NCI-H1105 treated with DMSO at 0.1 percent for 48 hours (cell line): ENCODE data around the gene TACC2.
"Not testable (repeated sequence)": the region's sequence is repeated elsewhere in the genome, so short reads cannot be mapped to it uniquely, and the experiment has no call there.

ENCODE experiments used
- DNase-seq: peaks from one replicate; lab custom pipeline; 2025; lab: John Stamatoyannopoulos, UW

TACC2 gene

DNA sequence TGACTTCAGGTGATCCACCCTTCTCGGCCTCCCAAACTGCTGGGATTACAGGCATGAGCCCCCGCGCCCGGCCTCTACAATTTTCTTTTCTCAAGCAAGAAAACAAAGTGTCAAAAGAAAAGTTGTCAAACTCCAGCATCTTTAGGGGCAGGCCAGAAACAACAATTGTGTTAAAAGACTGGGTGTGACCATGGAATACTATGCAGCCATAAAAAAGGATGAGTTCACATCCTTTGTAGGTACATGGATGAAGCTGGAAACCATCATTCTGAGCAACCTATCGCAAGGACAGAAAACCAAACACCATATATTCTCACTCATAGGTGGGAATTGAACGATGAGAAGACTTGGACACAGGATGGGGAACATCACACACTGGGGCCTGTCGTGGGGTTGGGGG lies 34.3 kb downstream of the TACC2 start:
- DNase-seq = not testable (repeated sequence)

DNA sequence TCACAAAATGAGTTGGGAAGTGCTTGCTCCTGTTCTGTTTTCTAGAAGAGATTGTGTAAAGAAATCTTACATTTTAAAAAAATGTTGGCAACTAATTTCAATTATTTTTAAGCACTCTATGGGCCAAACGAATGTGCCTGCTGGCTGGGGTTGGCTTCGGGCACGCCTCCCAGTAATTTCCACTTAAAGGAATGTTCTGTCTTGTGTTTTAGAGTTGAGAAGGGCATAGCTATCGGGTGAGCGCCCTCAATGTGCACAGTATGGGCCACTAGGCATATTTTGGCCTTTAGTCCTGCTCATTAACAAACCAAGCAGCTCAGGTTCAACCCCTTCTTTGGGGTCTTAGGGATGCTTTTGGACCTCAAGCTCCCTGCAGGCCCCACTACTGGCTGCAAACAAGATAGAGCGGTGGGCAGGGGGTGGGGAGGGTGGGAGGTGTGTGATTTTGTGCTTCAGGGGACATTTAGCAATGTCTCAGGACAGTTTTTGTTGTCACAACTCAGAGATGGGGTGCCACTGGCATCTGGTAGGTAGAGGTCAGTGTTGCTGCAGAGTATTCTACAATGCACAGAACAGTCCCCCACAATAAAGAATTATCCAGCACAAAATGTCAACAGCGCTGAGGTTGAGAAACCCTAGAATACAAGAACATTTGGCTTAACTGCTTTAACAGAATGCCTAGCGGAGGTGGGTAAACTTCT lies 40.7 kb downstream of the TACC2 start:
- DNase-seq = no peak

DNA sequence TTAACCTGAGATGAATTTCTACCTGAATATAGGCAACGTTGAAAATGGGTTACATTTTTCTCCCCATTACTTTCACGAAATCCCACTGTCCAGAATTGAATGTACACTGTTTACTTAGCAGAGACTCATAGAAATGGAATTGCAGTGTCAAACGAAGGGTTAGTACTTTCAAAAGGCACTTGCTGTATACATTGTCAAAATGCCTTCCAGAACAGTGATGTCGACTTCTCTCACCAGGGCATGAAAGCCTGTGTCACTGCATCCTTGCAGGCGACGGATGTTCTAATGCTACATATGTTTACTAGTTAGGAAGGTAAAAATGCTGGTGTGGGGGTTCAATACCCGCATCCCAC lies 41.2 kb downstream of the TACC2 start:
- DNase-seq = no peak

DNA sequence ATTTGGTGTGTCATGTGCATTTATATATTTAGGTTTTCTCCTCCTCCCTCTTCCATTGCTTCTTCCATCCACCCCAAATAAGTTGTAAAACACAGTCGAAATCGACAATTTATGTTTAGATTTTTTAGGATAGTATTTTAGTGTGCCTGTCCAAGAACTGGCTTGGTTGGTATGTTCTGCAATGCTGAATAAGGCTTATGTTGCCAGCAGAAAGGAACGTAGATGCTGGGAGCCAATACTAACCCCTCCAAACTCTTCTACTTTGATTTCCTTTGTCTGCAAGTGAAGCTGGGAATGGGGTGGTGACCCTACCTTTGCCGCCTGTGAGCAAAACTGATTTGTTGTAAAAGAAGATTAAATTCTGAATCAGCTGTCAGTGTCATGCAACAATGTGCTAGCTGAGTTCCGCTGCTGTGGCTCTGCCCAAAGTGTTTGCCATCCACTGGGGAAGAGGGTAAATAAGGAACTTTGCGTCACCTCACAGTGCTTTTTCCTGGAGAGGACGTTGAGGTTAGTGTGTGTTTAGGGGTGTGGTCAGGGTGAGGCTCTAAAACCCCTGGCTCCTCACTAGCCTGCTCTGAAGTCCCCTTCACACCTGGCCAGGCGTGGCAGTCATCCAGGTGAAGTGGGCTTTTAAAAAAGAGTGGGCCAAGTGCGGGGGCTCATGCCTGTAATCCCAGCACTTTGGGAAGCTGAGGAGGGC lies 44.4 kb downstream of the TACC2 start:
- no peak for DNase-seq

DNA sequence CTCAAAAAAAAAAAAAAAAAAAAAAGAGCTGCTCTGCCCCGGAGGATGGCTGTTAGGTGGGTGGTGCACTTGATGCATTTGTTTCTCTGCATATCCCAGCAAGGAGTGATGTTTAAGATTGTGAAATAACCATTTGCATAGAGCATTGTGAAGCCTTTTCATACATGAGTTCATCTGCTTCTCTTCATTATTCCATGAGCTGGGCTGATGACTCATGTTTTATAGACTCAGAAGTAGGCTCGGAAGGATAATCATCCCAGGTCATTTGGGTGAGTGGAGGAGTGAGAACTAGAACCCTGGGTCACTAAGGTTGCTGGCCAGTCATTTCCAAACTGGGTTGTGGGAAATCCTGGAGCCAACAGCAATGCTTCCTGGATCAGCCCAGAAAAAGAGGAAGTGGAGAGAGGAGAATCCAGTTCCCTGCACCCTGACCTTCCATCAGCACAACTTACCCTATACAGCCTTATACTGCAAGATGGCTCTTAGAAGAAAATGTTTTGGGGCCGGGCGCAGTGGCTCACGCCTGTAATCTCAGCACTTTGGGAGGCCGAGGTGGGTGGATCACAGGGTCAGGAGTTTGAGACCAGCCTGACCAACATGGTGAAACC lies 45.3 kb downstream of the TACC2 start:
- DNase-seq = no peak

DNA sequence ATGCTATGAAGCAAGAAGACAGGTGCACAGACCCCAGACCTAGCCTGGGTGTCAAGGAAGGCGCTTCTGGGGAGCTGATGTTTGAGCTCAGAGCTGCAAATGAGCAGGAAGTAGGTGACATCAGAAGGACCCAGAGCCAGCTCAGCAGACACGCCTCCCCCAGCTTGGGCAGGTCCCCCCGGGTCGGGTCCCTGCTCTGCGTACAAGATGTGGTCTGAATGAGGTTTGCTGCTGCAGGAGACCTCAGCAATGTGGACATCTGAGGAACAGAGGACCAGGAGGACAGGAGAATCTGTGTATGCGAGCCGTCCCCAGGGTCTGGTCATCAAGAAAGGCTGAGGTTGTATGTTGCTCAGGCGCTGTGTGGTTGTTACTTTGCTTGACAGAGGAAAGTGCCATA lies 51.8 kb downstream of the TACC2 start:
- DNase-seq = no peak

DNA sequence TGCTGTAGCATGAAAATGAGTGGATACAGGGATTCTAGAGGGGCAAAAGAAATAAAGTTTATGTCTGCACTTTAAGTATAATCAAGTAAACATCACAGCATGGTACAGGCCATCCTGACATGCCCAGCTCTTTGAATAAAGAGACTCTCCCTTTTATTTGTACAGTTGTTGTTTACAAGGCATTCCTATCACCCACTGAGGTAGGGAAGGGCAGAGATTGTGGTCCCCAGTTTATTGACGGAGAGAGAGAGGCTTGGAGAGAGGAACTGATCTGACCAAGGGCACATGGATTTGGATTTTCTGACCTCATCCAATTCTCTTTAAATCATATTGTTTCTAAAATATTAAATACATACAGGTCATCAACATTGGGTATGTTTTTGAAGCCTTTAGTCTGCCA lies 53.9 kb downstream of the TACC2 start:
- no peak for DNase-seq

DNA sequence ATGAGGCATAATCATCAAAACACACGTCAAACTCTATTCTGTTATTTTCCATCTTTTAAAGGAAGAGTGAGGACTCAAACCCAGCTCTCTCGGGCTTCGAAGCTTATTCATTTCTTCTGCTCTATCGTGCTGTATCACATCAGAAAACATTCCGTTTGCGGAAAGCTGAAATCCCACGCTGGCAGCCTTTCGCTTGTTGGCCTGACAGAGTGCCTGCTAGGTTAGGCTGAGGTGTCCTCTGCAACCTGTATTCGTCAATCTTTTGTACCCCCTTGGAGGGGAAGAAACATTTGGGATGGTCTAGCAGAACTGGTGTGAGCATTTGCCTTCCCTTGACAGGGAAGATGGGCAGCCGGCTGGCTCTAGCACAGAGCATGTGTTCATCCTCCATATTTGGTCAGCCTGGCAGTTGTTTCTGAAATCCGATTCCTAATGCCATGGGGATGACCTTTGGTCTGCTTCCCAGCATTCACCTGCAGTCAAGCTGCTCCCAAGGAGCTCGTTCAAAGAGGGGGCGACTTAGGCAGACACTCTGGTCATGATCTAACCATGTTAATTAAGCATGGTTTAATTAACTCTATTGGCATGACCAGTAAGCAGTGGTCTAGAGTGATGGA lies 55.2 kb downstream of the TACC2 start:
- DNase-seq = peak; percentile 24

DNA sequence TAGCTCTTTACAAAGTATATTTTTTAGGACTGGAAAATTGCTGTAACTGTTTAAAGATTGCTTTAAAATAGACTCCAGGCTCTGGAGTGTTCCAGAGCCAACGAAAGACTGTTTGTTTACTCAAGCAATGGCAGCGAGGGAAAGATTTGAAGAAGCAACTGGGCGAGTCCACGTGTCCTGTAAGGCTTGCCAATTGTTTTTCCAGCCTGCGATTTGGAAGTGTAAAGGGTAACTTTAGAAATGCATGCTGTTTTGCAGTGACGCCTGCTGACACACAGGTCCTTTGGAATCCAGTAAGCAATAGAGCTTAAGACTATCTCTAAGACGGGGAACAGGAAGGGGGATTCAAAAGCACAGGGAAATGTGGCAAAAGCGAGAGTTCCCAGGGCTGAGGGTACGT lies 55.8 kb downstream of the TACC2 start:
- DNase-seq = no peak

DNA sequence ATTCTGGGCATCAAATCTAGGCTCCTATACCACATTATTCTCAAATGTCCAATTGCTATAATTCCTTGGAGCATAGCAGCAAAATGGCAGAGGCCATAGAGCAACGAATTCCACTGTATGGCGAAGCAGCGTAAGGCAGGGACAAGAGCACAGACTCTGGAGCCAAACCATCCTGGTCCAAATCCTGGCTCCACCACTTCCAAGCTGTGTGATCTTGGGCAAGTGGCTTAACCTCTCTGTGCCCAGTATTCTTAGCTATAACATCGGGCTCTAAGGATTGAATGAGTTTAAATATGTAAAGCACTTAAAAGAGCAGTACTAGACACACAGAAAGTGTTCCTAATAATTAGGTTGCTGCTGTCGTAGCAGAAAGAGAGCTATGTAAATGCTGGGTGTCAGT lies 56.2 kb downstream of the TACC2 start:
- DNase-seq = no peak

DNA sequence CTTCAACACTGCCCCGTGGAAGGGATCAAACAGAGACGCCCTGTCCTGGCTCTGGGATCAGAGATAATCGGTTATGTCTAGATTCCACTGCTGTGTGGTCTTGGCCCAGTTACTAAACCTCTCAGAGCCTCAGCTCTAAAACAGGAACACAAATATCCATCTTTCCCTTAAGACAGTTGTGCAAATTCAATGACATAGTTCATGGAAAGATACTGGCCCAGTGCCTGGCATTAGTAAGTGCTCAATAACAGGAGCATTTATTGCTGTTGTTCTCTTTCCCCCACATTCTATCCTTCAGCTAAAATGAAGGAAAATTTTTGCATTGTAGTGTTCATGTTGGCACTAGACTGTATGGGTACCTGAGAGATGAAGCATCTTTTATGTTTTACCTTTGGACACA lies 58.6 kb downstream of the TACC2 start:
- no peak for DNase-seq

DNA sequence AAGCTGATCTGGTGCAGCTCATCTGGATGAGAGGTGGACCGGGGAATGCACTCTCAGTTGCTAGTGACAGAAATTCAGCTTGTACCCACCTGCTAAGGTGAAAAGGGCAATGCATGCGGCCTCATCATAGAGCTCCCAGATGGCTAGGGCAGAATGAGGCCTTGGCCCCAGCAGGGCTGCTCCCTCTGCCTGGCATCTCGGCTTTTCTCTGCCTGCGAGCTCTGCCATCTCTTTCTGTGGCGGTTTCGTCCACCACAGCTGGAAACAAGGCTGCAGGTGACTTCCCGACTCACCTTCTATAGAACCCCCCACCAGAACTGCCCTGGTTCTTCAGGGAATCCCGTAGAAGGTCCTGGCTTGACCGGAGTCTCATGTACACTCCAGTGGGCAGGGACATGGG lies 60.1 kb downstream of the TACC2 start:
- no peak for DNase-seq

DNA sequence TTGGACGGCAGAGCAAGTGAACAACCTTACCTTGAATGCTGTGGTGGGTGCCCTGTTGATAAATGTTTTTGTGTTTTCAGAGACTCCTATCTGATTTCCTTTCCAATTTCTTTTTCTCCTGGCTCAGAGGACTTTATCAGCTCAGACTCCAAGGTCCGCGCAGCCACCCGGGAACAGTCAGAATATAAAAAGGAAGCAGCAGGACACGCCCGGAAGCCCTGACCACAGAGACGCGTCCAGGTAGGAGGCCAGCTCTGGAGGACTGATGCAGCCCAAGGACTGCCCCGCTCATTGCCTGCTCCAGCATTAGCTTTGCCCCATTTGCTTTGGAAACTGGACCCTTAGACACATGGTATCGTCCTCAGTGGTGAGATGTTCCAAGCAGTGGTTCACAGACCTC lies 61.3 kb downstream of the TACC2 start:
- DNase-seq = no peak

DNA sequence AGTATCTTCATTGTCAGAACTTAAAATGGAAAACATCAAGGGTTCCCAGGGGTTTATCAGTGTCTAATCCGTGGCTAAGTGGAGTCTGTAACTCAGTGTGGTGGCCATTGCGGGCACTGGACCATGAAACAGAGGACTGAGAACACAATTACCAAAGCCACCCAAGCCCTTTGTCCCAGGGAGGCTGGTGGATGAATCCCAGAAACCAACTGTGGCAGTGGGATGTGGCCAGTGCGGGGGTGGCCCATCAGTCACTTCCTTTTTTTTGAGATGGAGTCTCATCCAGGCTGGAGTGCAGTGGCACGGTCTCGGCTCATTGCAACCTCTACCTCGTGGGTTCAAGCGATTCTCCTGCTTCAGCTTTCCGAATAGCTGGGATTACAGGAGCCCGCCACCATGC lies 61.8 kb downstream of the TACC2 start:
- DNase-seq = no peak

DNA sequence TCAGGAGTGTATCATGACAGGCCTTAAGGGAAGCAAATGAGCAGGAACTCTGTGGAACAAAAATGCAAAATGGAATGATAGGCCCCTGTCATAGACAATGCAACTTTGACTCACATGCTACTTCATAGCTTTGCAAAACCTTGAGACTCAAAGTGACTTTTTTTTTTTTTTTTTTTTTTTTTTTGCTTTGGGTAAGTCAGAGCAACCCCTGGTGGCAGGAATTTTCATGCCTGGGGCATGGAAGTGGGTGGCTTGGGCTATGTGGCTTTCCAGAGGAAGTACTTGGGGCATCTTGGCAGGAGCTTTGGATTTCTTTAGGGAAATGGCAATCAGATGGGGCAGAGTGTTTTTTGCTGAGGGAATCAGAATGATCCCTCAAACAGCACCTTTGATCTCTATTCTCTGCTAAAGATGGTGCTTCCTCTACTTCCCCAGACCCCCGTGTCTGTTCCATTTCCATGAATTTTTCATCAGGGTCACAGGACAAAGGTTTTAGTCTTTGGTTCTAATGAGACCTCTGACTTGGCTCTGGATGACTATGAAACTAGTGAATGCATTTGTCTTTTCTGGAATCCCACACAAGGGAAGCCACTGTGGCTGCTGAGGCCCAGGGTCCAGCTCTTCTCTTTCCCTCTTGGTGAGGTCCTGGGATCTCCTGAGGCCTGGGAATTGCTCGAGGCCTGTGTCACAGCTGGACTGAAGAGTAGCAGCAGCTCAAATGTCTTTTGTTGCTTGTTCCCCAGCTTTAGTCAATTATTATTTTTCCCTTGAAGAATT lies 62.8 kb downstream of the TACC2 start:
- no peak for DNase-seq

DNA sequence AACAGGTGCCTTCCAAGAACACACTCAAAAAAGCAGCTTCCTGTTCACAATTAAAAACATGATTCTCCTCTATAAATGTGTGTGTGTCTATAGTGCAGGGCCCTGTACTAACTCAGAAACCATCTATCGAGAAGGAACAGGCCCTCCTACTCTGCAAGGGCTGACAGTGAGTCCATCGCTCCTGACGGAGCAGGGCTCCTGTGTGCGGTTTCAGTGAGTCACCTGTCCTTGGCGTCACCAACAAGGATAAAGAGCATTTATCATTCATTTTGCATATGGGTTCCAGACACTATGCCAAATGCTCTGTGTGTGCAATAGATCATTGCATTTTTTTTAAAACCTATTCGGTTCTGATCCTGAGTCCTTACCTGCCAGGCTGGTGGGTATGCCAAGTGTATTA lies 63.7 kb downstream of the TACC2 start:
- DNase-seq = no peak

DNA sequence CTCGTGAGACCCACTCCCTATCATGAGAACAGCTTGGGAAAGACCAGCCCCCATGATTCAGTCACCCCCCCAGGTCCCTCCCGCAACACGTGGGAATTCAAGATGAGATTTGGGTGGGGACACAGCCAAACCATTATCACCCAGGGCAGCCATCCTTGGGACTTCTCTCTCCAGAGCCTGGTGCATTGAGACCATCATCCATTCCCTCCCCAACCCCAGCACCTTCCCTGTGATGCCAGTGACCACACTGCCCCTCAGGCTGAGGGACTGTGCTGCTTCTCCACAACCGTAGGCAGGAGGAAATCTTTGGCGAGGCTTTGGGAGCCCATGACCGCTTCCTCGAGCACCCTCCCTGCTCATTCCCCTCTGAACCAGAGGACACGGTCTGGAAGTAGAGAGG lies 64.4 kb downstream of the TACC2 start:
- DNase-seq = no peak

DNA sequence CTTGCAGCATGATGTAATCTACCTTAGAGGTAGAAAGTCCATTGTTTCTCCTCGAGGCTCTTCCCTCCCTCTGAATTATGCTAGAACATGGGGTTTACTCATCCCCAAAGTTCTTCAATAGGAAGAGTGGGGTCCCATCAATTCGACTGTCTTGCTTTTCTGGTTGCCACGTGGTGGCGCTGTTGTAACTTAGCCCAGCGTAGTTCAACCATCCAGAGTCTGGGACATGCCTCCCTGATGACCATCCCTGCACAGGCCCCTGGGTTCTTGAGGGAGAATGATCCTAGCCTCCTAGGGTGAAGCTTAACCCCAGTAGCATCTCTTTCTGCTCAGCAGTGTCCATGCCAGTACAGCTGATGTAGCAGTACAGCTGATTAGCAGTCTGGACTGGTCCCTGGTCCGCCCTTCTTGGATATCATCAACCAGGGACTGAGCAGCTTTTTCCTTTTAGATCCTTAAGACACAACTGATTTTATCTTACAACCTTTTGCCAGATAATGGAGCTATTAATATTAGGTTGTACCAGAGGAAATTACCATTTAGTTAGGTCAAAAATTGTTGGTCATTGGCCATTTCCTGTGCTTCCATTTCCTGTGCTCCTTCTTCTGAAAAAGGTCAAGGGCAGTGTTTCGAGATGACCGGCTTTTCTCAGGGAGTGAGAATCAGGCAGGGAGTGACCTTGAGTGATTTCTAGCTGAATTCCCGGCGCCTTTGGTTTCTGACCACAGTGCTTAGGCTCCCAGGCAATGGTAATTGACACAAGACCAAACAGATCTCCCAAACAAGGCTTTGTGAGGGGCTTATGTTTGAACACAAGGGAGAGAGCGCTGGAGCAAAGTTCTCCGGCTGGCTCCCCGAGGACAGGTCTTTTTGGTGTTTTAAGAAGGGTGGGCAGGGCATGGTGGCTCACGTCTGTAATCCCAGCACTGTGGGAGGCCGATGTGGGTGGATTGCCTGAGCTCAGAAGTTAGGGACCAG lies 65.4 kb downstream of the TACC2 start:
- no peak for DNase-seq

DNA sequence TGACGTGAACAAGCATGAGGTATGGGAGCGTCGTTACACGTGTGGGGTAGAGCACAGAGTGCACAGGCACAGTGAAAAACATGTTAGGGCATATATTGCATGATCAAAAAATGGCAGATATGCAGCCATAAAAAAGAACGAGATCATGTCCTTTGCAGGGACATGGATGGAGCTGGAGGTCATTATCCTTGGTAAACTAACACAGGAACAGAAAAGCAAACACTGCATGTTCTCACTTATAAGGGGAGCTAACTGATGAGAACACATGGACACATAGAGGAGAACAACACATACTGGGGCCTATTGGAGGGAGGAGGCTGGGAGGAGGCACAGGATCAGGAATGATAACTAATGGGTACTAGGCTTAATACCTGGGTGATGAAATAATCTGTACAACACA lies 66.3 kb downstream of the TACC2 start:
- DNase-seq = no peak

DNA sequence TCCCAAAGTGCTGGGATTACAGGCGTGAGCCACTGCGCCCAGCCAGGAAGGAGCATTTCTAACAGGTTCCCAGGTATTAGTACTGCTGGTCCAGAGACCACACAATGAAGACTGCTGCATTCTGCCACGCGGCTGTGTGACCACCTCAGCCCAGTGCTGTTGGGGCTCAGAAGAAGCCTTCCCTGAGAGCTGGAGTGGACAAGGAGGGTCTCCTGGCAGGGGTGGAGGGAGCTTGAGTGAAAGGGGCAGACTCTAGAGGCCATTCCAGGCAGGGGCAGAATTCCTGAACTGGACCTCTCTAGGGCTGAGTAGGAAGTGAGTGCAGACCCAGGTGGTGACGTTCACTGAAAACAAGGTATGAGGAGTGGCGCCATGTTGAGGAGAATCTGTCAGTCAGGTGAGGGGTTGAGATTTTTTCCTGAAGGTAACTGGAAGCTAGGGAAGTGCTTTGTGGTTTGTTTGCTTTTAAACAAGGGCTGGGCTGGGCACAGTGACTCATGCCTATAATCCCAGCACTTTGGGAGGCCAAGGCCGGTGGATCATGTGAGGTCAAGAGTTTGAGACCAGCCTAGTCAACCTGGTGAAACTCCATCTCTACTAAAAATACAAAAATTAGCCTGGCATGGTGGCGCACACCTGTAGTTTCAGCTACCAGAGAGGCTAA lies 67.6 kb downstream of the TACC2 start:
- no peak for DNase-seq
